ENCODE results near the gene FCN2. TPM values are rescaled to one million over a fixed set of nuclear protein-coding genes. Genes with fewer than 3 reads are reported as not detected.

The FCN2 gene
- total RNA-seq, 4 donors from 2014 or later, result 0.93 to 16.5 TPM; not detected in 2

DNA sequence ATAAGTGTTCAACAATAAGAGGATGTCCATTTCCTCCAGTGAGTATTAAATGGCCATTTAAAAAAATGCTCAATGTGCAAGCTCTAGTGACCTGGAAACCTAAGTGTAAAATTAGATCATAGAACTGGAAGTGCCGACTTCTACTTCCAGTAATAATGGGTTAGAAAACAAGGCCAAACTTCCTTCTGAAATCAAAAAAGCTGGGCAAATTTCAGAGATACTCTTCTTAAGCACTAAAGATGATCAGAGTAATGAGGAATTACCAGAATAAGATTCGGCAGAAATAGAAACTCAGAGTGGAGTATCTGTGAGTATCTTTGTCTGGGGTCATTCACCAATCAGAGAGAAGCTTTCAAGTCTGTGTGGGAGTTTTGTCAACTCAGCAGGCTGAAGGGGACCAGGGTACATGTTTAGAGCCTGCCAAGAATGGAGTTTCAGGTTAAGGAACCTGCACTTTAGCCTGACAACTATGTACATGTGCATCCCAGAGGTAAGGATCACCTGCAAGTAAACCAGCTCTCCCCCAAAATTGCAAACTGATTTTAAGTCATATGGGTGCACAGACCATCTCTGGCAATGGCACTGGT, 17.1 kb downstream of the FCN2 start:
- H3K9me3 ChIP-seq, result no peaks in the 10 kb centered on the region
- no peak for TF ChIP-seq POLR2A (IDR thresholded peaks at IDR 0.05)
- TF ChIP-seq, protein P1, sequence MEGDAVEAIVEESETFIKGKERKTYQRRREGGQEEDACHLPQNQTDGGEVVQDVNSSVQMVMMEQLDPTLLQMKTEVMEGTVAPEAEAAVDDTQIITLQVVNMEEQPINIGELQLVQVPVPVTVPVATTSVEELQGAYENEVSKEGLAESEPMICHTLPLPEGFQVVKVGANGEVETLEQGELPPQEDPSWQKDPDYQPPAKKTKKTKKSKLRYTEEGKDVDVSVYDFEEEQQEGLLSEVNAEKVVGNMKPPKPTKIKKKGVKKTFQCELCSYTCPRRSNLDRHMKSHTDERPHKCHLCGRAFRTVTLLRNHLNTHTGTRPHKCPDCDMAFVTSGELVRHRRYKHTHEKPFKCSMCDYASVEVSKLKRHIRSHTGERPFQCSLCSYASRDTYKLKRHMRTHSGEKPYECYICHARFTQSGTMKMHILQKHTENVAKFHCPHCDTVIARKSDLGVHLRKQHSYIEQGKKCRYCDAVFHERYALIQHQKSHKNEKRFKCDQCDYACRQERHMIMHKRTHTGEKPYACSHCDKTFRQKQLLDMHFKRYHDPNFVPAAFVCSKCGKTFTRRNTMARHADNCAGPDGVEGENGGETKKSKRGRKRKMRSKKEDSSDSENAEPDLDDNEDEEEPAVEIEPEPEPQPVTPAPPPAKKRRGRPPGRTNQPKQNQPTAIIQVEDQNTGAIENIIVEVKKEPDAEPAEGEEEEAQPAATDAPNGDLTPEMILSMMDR (IDR thresholded peaks at IDR 0.05), result no peak
- H3K36me3 ChIP-seq, result no peaks in the 10 kb centered on the region
- peaks cover 21 to 41% of the 10 kb centered on the region in 2 donors for H3K4me1 ChIP-seq
- H3K4me3 ChIP-seq (replicated peaks in 1 of 3), result no peak overlapping the region
- no peaks in the 10 kb centered on the region for H3K27me3 ChIP-seq
- H3K27ac ChIP-seq, result peak overlapping the region in 2 of 3 donors; percentile 12 to 84
- peak in 1 of 2 donors; percentile 28 for DNase-seq
- 25 to 29% methylated on average over 2 of the region's 2 CpGs for WGBS, 2 donors
- intact Hi-C loops (cut with DNase I), result no loop called here

DNA sequence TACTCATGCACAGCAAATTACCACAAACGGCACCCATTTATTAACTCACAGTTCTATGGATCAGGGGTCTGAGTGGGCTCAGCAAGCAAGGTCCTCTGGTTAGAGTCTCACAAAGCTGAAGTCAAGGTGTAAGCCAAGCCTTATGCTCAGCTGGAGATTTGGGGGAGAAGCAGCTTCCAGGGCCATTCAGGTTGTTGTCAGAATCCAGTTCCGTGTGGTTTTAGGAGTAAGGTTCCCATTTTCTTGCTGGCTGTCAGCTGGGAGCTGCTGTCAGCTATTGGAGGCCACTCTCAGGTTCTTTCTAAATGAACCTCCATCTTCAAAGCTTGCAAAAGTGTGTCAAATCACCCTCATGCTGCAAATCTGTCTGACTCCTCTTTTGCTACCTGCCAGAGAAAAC, 17.7 kb downstream of the FCN2 start:
- H3K36me3 ChIP-seq, result no peaks in the 10 kb centered on the region

DNA sequence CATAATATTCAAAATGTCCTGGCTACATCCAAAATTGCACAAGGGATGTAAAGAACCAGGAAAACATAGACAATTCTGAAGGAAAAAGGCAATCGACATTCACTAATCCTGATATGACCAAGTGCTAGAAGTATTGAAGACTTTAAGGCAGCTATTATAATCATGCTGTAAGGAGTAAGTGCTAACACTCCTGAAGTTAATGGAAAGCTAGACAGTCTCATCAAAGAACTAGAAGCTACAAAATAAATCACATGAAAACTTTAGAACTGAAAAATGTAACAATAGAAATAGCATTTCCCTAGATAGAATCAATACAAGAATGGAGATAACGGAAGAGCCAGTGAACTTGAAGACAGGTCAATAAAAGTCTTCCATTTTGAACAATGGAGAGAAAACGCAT, 18.6 kb downstream of the FCN2 start:
- intact Hi-C loops (cut with DNase I), result no loop called here

More for the DNA sequence above, 17.7 kb downstream of the FCN2 start:
- no peak for TF ChIP-seq POLR2A (IDR thresholded peaks at IDR 0.05)
- TF ChIP-seq, protein P1 (IDR thresholded peaks at IDR 0.05), result no peak
- H3K27me3 ChIP-seq, result no peaks in the 10 kb centered on the region
- H3K9me3 ChIP-seq, result no peaks in the 10 kb centered on the region
- H3K27ac ChIP-seq, result peak overlapping the region in 1 of 3 donors; percentile 12
- no peak for DNase-seq
- intact Hi-C loops (cut with DNase I), result no loop called here
- WGBS, 2 donors, result 57 to 73% methylated on average over 2 of the region's 2 CpGs
- H3K4me3 ChIP-seq (replicated peaks in 1 of 3), result no peak overlapping the region
- H3K4me1 ChIP-seq, result peaks cover 21 to 41% of the 10 kb centered on the region in 2 donors

DNA sequence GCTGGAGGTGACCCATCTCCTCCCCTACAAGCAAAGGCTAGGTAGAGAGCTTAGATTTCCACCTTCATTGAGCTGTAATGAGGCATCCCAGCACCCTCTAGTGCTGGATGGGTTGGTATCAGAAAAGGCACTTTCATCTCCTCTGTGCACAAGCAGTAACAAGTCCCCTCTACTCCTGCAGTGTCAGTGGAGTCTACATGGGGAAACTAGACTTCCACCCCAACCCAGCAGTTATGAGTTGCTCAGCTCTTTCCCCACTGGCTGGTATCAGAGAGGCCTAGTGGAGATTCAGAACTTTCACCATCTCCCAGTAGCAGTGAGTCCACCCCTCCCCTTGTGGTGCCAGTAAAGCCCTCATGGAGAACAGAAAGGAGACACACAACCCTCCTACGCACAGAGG, 19.2 kb downstream of the FCN2 start:
- 100% methylated on average over 1 of the region's 1 CpG for WGBS, 2 donors
- DNase-seq, result no peak
- no peak for TF ChIP-seq POLR2A (IDR thresholded peaks at IDR 0.05)
- TF ChIP-seq, protein P1 (IDR thresholded peaks at IDR 0.05), result no peak
- peaks cover 21 to 36% of the 10 kb centered on the region in 2 donors for H3K4me1 ChIP-seq
- no peak overlapping the region for H3K4me3 ChIP-seq (replicated peaks in 1 of 3)
- H3K27me3 ChIP-seq, result no peaks in the 10 kb centered on the region
- intact Hi-C loops (cut with DNase I), result no loop called here
- H3K9me3 ChIP-seq, result no peaks in the 10 kb centered on the region
- no peaks in the 10 kb centered on the region for H3K36me3 ChIP-seq
- H3K27ac ChIP-seq, result no peak overlapping the region

More for the DNA sequence above, 18.6 kb downstream of the FCN2 start:
- Histone ChIP-seq H3K36me3 (no peaks in the 10 kb centered on the region), H3K27me3 (no peaks in the 10 kb centered on the region), H3K9me3 (no peaks in the 10 kb centered on the region), H3K27ac (no peak overlapping the region), H3K4me1 (peaks cover 21 to 37% of the 10 kb centered on the region in 2 donors), H3K4me3 (replicated peaks in 1 of 3) (no peak overlapping the region)
- TF ChIP-seq POLR2A (IDR thresholded peaks at IDR 0.05), result no peak
- TF ChIP-seq, protein P1 (IDR thresholded peaks at IDR 0.05), result no peak
- DNase-seq, result no peak
- 80 to 99% methylated on average over 3 of the region's 3 CpGs for WGBS, 2 donors

DNA sequence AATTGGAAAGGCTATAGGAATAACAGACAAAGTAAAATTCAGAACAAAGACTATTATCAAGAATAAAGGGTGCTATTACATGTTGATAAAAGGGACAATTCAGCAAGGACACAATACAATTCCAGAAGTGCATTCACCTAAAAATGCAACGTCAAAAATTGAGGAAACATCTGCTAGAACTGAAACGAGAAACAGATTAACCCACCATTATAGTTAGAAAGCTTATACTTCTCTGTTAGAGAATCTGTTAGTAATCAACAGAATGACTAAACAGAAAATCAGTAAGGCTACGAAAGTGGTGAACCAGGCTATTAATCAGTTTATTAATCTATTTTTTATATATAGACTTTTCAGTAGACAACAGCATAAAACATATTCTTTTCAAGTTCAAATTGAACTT, 22.3 kb downstream of the FCN2 start:
- H3K4me3 ChIP-seq (replicated peaks in 1 of 3), result no peak overlapping the region
- H3K36me3 ChIP-seq, result no peaks in the 10 kb centered on the region
- H3K27ac ChIP-seq, result no peak overlapping the region
- TF ChIP-seq POLR2A (IDR thresholded peaks at IDR 0.05), result no peak
- TF ChIP-seq, protein P1 (IDR thresholded peaks at IDR 0.05), result no peak
- H3K27me3 ChIP-seq, result no peaks in the 10 kb centered on the region
- no peak for DNase-seq
- intact Hi-C loops (cut with DNase I), result no loop called here
- 53 to 74% methylated on average over 3 of the region's 3 CpGs for WGBS, 2 donors
- H3K9me3 ChIP-seq, result no peaks in the 10 kb centered on the region
- H3K4me1 ChIP-seq, result peaks cover 1 to 5% of the 10 kb centered on the region in 2 donors
